H54 (cell line): ENCODE results near the gene MATN1.

Experiments used
- DNase-seq: peaks from one replicate; pipeline ENCODE4 v3.0.0; 2011; ENCODE audit warnings: low spot score, mixed read lengths; ENCODE audit not compliant: insufficient read length
- FAIRE-seq: peaks from 3 replicates; lab custom pipeline; 2011; peaks lifted over from hg19 to GRCh38; lab: Jason Lieb, UNC
- POLR2A ChIP-seq: IDR thresholded peaks from 2 replicates; pipeline ENCODE4 v1.6.1; 2011; ENCODE audit warnings: low read depth, mild to moderate bottlenecking, low read length

The MATN1 gene

GRCh38 chr1:30704765-30705509 lies 18.4 kb downstream of the MATN1 start:
- no peak for DNase-seq
- FAIRE-seq, result no peak
- no peak for TF ChIP-seq POLR2A

GRCh38 chr1:30704271-30704670 lies 19.1 kb downstream of the MATN1 start:
- no peak for DNase-seq
- TF ChIP-seq POLR2A, result no peak
- FAIRE-seq, result no peak

GRCh38 chr1:30702823-30703222 lies 20.6 kb downstream of the MATN1 start:
- FAIRE-seq (no peak), DNase-seq (no peak)
- TF ChIP-seq POLR2A, result no peak

GRCh38 chr1:30701258-30701633 lies 22.1 kb downstream of the MATN1 start:
- DNase-seq (no peak), FAIRE-seq (no peak)
- no peak for TF ChIP-seq POLR2A

- no peak for TF ChIP-seq POLR2A
- DNase-seq (peak; percentile 91), FAIRE-seq (peak; percentile 72)
Measured at GRCh38 chr1:30700528-30701257, 22.7 kb downstream of the MATN1 start.

GRCh38 chr1:30699762-30700161 lies 23.6 kb downstream of the MATN1 start:
- DNase-seq, result no peak
- no peak for TF ChIP-seq POLR2A
- FAIRE-seq, result no peak

- DNase-seq (no peak), FAIRE-seq (no peak)
- TF ChIP-seq POLR2A, result no peak
Measured at GRCh38 chr1:30698401-30698981, 24.9 kb downstream of the MATN1 start.

GRCh38 chr1:30697571-30698376 lies 25.6 kb downstream of the MATN1 start:
- DNase-seq, result peak; percentile 43
- FAIRE-seq, result no peak
- no peak for TF ChIP-seq POLR2A

- FAIRE-seq (no peak), DNase-seq (no peak)
- TF ChIP-seq POLR2A, result no peak
Measured at GRCh38 chr1:30696831-30697230, 26.6 kb downstream of the MATN1 start.

- no peak for TF ChIP-seq POLR2A
- DNase-seq (no peak), FAIRE-seq (no peak)
Measured at GRCh38 chr1:30695439-30695841, 27.9 kb downstream of the MATN1 start.

GRCh38 chr1:30694280-30695175 lies 28.9 kb downstream of the MATN1 start:
- DNase-seq (no peak), FAIRE-seq (no peak)
- no peak for TF ChIP-seq POLR2A

GRCh38 chr1:30693822-30694221 lies 29.6 kb downstream of the MATN1 start:
- FAIRE-seq (no peak), DNase-seq (no peak)
- TF ChIP-seq POLR2A, result no peak

GRCh38 chr1:30693366-30693765 lies 30.0 kb downstream of the MATN1 start:
- TF ChIP-seq POLR2A, result no peak
- no peak for FAIRE-seq
- no peak for DNase-seq
